Activated T-helper 1 cell treated with Interleukin-2 at 50 U/mL for 16 hours (primary cell): ENCODE data around the gene PROZ.

Experiments used
- DNase-seq: peaks from one replicate; pipeline ENCODE4 v3.0.0-alpha.2; 2020; ENCODE audit warnings: low read depth

Gene PROZ

DNA sequence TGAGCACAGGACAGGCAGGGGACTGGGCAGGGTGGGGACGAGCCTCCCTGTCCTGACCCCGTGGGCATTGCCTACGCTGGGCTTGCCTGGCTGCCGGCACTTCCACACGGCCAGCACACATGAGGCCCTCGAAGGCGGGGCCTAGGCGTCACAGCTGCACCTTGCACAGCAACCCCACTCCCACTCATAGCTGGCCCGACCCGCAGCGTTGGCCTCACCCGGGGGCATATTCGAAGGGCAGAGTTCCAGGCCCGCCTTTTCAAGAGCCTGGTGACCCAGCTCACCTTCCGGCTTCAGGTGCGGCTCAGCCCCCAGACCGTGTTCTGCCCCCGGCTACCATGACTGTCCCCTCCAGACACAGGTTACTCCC lies 16.9 kb upstream of the PROZ start:
- DNase-seq: no peak

DNA sequence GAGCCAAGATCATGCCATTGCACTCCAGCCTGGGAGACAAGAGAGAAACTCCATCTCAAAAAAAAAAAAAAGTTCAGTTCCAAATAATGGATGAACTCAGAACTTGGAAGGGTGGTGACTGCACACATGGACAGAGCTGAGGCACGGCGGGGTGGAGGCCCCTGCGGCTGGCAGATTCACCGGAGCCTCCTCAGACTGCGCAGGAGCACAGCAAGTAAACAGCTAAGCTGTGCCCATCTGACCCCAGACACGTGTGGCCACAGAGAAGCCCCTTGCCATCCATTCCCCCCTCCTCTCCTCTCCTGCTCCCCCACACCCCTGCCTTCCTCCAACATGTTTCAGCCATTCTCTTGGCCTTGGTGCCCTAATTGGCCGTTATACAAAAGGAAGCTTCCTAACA lies 15.6 kb upstream of the PROZ start:
- no peak for DNase-seq

DNA sequence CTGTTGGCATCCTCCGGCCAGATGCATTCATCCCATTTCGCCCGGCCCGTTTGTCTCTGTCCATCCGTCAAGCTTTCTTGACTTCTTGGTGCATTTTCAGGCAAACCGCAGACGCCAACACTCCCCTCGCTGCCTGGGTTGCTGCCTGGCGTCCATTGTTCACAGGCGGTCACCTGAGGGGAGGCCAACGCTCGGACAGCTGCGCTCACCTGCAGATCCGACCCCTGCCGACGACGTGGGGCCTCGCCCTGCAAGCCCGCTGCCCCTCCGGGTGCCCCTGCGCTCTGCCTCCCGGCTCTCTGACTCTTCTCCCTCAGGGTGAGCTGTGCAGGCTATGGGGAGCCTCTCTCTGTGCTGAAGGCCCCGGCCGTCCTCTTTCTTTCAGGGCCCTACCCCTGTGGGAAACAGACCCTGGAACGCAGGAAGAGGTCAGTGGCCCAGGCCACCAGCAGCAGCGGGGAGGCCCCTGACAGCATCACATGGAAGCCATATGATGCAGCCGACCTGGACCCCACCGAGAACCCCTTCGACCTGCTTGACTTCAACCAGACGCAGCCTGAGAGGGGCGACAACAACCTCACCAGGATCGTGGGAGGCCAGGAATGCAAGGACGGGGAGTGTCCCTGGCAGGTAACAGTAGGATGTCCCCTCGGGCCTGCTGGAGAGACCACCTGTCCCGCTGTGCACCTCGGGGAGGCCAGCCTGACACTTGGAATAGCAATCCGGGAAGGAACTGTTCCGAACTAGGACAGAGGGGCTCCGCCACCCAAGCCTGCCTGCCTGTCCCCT lies 14.8 kb upstream of the PROZ start:
- DNase-seq: no peak

DNA sequence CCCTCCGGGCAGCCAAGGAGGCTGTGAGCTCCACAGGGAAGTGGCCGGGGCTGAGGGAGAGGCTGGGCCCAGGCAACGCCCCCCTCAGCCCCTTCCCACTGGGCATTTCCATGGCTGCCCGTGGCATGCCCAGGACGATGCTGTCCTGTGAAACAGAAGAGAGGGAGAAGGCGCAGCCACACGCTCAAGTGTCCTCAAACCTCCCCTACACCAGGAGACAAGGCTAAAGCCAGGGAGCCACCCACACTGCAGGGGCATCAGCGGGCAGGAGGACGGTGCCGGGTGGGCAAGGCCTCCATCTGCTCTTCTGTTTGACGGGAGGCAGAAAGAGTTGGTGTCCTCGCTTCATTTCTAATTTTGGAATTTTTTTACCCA lies 14.2 kb upstream of the PROZ start:
- DNase-seq: no peak

DNA sequence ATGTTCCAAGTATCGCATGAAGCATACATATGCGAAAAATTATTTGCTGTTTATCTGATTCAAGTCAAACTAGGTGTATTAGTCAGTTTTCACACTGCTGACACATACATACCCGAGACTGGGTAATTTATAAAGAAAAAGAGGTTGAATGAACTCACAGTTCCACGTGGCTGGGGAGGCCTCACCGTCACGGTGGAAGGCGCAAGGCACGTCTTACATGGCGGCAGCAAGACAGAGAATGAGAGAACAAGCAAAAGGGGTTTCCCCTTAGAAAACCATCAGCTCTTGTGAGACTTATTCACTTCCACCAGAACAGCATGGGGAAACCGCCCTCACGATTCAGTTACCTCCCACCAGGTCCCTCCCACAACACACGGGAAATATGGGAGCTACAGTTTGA lies 13.0 kb upstream of the PROZ start:
- no peak for DNase-seq

DNA sequence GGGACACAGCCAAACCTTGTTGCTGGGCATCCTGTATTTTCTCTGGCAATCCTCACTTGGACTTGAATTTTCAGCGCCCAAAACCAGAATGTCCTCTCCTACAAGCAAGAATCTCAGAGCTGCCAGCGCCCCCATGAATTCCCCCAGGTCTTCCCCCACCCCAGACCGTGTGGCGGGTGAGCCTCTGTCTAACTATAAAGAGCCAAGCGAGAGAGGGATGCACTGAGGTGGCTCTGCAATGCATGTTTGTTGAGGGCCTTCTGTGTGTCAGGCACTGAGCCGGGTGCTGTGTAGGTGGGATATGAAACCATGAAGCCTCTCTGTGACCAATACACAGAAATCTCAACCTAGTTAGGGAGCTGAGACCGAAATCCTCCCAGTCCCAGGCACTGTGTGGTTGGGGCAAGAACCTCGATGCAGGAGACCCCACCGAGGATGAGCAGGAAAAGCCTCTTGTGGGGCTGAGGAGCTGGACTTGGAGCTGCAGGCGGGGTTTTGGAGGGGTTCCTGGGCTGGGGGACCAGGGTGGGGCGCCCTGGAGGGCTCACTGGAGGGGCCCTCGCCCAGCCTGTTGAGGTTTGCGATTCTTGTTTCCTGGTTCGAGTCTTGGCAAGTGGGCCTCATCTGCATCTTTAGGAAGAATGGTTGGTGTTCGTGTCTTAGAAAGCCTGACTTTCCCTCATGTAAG lies 12.4 kb upstream of the PROZ start:
- no peak for DNase-seq

DNA sequence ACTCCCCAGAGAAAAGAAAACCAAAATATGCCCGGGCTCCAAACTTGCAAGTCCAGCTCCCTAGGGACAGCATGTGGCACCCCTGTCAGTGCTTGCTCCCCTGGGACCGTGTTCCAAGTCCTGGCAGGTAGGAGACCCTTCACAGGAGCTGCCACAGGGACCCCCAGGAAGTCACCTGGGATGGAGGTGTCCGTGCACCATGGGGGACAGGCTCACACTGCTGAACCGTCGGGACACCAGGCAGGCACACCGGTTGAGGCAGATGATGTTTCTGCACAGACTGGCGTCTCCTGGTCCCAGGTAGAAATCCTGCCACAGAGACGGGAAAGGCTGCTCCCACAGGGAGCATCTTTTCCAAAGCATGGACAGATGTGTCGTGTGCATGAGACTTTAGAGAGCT lies 11.7 kb upstream of the PROZ start:
- DNase-seq: no peak

DNA sequence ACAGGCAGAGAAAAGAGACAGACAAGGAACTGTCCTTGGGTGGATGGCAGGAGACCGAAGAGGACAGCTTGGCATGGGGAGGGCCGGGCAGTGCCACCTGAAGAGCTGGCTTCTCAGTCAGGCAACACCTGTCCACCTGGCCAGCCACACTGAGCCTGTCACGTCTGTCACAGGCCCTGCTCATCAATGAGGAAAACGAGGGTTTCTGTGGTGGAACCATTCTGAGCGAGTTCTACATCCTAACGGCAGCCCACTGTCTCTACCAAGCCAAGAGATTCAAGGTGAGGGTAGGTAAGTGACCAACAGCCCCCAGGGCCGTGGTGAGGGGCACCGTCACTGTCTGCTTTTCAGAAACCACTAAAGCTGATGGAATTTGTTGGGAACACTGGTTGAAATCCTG lies 11.2 kb upstream of the PROZ start:
- no peak for DNase-seq

DNA sequence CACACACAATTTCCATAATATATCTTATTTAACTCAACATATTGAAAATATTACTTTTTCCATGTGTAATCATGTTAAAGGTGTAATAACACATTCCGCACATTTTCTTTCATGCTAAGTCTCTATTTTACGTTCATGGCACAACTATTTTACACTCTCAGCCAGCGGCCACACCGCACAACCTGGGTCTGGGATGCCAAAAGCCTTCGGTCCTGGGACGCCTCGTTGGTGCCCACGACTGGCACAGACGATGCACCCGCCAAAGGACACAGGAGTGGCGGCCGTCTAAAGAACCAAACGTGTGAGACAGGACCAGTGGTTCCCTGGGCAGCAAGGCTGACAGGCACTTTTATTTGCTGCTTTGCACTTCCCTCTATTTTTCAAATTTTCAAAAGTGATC lies 10.0 kb upstream of the PROZ start:
- DNase-seq: no peak

DNA sequence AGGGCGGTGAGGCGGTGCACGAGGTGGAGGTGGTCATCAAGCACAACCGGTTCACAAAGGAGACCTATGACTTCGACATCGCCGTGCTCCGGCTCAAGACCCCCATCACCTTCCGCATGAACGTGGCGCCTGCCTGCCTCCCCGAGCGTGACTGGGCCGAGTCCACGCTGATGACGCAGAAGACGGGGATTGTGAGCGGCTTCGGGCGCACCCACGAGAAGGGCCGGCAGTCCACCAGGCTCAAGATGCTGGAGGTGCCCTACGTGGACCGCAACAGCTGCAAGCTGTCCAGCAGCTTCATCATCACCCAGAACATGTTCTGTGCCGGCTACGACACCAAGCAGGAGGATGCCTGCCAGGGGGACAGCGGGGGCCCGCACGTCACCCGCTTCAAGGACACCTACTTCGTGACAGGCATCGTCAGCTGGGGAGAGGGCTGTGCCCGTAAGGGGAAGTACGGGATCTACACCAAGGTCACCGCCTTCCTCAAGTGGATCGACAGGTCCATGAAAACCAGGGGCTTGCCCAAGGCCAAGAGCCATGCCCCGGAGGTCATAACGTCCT lies 9.4 kb upstream of the PROZ start:
- no peak for DNase-seq

DNA sequence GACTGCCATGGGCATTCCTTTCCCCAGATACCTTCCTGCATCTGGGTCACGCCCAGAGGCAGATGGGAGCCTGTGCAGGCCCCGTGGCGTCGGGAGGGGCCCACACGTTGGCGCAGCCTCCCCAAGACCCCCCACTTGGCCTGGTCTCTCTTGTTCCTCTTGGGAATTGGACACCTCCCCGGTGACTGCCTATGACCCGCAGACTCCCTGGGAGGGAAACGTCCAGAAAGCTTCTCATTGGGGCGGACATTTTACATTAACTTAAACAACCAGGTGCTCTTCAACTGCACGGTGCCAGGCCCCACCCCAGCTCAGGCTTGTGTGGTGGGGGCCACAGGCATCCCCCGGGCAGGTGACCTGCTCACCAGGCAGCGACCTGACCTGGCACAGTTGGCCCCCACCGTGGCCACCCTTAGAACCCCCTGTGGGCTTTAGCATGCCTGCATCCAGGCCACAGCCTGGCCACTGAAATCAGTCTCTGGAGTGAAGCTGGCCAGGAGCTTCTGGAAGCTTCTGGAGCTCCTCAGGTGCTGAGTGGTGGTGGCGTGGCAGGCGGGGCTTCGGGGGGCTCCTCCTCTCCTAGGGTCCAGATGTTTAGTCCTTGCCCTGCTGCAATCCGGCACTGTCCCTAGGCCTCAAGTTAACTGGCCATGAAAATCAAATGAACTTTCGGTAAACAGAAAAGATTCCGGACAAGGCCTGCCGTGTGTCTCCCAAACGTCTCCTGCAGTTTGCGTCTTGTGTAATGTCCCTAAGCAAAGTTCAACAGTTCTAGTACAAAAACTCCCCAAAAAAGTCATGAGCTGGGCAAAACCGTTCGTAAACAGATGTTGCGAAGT lies 8.5 kb upstream of the PROZ start:
- DNase-seq: no peak

DNA sequence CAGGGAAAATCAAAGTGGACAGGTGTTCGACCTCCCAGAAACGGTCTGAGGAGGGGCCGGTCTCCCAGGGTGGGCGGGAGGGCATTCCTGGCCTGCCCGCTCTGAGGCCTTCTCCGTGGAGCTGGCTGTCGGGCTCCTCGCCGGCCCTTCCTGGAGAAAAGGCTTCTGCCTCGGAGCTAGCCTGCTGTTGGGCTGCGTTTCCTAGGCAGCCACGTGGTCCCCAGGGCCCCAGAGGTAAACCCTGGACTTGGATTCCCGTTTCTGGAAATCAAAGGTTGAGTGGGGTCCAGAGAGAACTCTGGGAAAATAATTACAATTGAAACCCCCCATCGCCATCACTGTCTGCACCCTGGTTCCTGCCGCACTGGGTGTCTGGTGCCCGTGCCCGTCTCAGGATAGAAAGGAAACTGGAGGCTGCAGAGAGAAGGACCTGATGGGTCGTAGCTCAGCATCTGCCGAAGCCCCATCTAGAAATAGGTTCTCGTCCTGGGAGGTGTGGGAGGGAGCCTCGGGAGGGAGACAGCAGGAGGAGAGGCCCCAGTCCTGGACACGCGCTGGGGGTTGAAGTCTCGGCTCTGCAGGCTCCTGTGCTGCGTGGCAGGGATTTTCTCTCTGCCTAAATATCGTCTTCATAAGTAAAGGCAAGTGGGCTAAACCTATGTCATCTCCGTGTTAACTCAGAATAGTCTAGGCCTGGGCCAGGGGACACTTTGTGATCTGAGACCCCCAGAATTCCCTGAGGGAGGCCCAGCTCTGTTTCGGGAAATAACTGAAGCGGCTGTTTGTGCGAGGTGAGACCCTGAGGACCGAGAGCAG lies 7.7 kb upstream of the PROZ start:
- DNase-seq: no peak

DNA sequence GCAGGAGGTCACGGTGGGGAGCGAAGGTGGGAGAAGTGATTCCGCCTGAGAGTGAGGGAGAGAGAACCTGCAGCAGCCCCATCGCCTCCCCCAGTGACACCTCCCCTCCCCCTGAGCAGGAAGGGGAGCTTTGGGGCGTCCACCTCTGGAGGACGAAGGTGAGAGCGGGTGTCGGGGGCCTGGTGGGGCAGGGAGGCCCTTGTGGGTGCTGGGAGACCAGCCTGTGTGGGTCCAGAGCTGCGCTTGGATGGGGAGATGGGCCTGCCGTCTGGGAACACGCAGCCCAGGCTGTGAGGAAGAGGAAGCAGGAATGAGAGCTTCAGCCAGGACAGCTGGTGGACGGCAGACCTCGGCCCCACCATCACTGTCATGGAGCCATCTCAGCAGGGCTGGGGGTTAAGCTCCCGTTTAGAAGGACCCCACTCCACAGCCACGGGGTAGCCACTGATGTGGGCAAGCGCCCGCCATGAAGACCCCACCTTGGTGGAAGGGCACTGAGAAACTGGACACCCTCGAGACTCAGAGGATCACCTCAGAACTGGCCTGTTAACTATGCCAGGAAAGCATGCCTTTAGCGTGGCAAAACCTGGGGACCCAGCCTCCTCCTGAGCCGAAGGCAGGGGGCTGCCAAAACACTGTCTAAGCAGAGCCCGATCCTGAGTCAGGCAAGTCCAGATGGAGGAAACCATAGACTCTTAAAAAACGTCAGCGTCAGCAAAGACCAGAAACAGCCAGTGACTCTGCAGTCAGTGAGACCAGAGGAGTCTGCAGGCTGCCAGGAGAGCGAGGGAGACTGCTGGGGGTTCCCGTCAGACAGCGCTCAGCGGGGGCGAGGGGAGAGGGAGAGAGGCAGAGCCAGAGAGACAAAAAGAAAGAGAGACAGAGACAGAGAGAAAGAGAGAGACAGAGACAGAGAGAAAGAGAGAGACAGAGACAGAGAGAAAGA lies 6.4 kb upstream of the PROZ start:
- DNase-seq: no peak

DNA sequence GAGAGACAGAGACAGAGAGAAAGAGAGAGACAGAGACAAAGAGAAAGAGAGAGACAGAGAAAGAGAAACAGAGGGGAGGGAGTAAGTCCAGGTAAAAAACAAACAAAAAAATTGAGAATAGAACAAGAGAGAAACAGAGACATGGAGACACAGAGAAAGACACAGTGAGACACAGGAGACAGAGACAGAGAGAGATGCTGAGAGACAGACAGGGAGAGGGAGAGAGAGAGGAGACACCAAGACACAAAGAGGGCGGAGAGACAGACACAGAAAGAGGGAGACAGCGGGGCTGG lies 5.8 kb upstream of the PROZ start:
- DNase-seq: no peak

DNA sequence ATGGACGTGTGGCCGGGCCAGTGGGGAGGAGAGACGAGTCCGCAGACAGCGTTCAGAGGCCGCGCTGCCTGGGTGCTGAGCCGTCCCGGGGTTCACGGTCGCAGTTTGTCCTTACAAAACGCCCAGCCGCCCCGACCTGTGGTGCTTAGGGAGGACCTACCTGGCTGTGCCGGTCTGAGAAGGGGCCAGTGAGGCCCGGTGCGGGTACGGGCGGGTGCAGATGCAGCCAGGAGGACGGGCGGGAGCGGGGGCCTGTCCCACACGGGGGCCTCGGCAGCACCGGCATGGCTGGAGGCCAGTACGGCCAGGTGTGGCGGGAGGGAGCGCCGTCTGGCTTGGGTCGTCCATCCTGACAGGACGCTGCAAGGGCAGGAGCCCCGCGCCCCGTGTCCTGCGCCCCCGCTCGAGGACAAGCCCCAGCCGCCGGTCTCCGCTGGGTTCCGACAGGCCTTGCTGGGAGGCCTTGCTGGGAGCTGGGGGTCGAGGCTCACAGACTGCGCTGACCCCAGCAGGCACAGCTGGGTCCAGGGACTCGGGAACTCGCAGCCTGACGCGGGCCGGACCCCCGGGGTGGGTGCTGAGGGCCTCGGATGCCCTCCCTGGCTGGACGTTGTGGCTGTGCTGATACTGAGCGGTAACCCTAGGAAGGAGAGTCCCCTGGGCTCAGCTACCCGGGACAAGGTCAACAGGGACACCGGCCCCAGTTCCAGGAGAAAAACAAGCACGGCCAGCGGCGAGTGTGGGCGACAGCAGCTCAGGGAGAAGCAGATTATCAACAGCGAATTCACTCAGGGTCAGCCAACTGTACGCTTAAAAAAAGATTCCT lies 5.3 kb upstream of the PROZ start:
- DNase-seq: no peak

DNA sequence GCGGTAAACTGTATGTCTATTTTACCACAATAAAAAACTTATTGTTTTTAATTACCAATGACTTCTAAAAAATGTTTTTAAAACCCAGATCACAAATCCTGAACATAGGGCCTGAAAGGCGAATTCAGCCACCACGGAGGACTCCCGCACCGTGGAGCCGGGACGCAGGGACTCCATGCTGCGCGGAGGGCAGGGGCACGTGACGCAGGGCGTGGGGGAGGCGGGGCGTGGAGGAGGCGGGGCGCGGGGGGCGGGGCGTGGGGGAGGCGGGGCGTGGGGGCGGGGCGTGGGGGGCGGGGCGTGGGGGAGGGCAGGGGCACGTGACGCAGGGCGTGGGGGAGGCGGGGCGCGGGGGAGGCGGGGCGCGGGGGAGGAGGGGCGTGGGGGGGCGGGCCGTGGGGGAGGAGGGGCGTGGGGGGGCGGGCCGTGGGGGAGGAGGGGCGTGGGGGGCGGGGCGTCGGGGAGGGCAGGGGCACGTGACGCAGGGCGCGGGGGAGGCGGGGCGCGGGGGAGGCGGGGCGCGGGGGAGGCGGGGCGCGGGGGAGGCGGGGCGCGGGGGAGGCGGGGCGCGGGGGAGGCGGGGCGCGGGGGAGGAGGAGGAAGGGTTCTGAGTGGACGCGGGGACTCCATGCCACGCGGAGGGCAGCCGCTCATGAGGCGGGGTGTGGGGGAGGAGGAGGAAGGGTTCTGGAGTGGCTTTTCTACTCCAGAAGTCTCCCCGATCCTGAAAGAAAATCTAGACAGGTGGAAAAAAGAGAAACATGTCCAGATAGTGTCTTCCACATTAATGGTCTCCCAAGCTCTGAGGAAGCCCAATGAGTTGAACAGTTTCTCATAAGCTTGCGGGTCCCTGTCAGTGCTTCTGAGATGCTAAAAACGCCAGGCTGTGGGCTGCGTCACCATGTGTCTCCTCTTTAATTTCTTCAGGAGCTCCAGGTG lies 4.4 kb upstream of the PROZ start:
- peak; percentile 55 for DNase-seq

DNA sequence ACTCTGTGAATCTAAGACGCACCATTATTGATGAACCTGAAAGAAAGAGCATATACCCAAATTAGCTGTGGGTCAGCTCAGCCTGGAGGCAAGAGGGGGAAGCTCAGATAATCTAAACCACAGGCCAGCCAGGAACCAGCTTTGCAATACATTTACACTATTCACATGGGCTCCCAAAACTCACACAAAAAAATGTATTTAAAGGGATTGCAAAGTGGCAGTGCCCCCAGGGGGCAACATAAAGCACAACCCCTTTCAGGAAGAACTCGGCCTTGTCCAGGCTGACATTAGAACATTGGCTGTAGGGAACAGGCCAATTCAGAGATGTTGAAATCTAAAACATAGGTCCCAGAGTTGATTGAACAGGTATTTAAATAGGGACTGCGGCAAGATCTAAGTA lies 3.2 kb upstream of the PROZ start:
- DNase-seq: no peak

DNA sequence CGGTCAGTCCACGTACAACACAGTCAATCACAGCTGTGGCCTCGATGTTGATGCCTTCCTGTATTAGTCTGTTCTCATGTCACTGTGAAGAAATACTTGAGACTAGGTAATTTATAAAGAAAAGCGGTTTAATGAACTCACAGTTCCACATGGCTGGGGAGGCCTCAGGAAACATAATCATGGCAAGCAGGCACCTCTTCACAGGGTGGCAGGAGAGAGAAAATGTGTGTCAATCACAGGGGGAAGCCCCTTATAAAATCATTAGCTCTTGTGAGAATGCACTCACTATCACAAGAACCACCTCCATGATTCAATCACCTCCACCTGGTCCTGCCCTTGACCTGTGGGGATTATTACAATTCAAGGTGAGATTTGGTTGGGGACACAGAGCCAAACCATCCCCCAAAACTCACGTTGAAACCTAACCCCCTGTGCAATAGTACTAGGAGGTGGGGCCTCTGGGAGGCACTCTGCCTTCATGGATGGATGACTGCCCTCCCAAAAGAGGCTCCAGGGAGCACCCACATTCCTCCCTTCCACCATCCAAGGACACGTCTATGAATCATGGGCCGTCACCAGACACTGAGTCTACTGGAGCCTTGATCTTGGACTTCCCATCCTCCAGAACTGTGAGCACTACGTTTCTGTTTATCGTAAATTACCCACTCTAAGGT lies 2.3 kb upstream of the PROZ start:
- no peak for DNase-seq
